ENCODE results near the gene DEUP1. TPM values are rescaled to one million over a fixed set of nuclear protein-coding genes. Genes with fewer than 3 reads are reported as not detected.
"Not testable (repeated sequence)": the region's sequence is repeated elsewhere in the genome, so short reads cannot be mapped to it uniquely, and the experiment has no call there.

The DEUP1 gene
- total and polyA plus RNA-seq, 2 experiments from 2014 or later = not detected

DNA sequence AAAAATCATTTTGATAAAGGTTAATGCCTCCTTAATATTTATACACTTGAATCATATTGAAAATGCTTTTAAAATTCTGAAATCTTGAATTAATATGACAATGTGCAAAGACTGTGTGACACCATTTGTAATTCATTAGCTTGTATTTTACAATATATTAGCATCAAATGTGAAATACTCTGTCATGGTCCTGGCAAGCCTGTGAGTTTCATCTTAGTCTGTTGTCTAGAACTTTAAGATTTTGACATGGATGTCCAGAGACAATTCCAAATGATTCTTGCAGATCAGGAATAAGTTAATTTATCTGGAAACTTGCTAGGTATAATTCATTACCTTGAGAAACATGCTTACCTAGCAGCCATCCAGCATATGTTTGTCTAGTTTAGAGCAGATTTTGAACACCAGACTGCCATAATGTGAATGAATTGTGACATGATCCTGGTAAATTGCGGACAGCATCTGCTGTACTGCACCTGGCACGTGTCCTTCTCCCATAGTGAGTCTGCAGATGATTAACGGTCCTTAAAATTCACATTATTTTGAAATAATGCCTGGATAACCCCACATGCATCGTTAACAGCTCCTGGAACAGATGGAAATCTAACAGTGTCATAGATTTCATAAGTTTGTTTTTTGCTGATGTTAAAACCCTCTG, 34.5 kb upstream of the DEUP1 start:
- H3K9ac ChIP-seq = no peak overlapping the region
- no peak overlapping the region for H3K4me2 ChIP-seq (ENCODE audit: unreplicated experiment)
- H3K9me2 ChIP-seq (ENCODE audit: insufficient read depth) = no peaks in the 10 kb centered on the region
- no peaks in the 10 kb centered on the region for H3K4me1 ChIP-seq (ENCODE audit: insufficient read depth)
- H3K9me3 ChIP-seq (ENCODE audit: low read depth) = no peaks in the 10 kb centered on the region
- TF ChIP-seq EZH2 (IDR thresholded peaks at IDR 0.05; ENCODE audit: insufficient read depth, poor library complexity, severe bottlenecking) = no peak
- TF ChIP-seq EZH2phosphoT487 (IDR thresholded peaks at IDR 0.05; ENCODE audit: insufficient read depth, low read depth) = no peak
- in situ Hi-C loops (cut with MboI) = no loop called here
- H3K27me3 ChIP-seq (replicated peaks; ENCODE audit: insufficient read depth) = no peaks in the 10 kb centered on the region
- H3F3A ChIP-seq (ENCODE audit: insufficient read depth) = no peaks in the 10 kb centered on the region
- H3K79me2 ChIP-seq (ENCODE audit: insufficient read depth) = no peaks in the 10 kb centered on the region
- 2% methylated on average over 4 of the region's 4 CpGs for WGBS, 2 experiments (ENCODE audit: low coverage in 1 of 2, low lambda C conversion rate in 2 of 2, missing lambda C conversion rate in 2 of 2)
- H2AFZ ChIP-seq = no peak overlapping the region
- no peaks in the 10 kb centered on the region for H3K36me3 ChIP-seq (ENCODE audit: low read depth)
- no peak overlapping the region for H3K27ac ChIP-seq
- no peak for DNase-seq
- H4K20me1 ChIP-seq (ENCODE audit: insufficient read depth) = no peaks in the 10 kb centered on the region
- no peak overlapping the region for H3K4me3 ChIP-seq

DNA sequence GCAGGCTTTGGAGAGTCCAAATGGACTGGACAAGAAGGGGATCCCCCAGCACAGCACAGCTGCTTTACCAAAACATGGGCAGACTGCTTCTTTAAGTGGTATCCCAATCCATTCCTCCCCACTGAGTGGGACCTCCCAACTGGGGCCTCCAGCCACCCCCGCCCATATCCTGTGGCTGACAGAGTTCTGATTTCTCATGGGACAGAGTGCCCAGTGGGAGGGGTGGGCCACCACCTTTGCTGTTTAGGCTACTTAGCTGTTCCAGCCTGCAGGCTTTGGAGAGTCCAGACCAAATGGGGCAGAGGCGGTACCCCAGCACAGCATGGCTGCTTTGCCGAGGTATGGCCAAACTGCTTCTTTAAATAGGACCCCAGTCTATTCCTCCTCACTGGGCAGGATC, 26.9 kb upstream of the DEUP1 start:
- H3F3A ChIP-seq (ENCODE audit: insufficient read depth) = no peaks in the 10 kb centered on the region
- H3K4me1 ChIP-seq (ENCODE audit: insufficient read depth) = no peaks in the 10 kb centered on the region
- no peaks in the 10 kb centered on the region for H3K9me2 ChIP-seq (ENCODE audit: insufficient read depth)
- H3K27me3 ChIP-seq (replicated peaks; ENCODE audit: insufficient read depth) = no peaks in the 10 kb centered on the region
- H3K9me3 ChIP-seq (ENCODE audit: low read depth) = no peaks in the 10 kb centered on the region
- no peaks in the 10 kb centered on the region for H3K36me3 ChIP-seq (ENCODE audit: low read depth)
- in situ Hi-C loops (cut with MboI) = no loop called here
- WGBS, 2 experiments (ENCODE audit: low coverage in 1 of 2, low lambda C conversion rate in 2 of 2, missing lambda C conversion rate in 2 of 2) = 23 to 35% methylated on average over 3 of the region's 3 CpGs
- no peaks in the 10 kb centered on the region for H4K20me1 ChIP-seq (ENCODE audit: insufficient read depth)
- DNase-seq = no peak
- H3K4me2 ChIP-seq (ENCODE audit: unreplicated experiment) = no peak overlapping the region
- H3K9ac ChIP-seq = no peak overlapping the region
- H3K27ac ChIP-seq = no peak overlapping the region
- H3K79me2 ChIP-seq (ENCODE audit: insufficient read depth) = no peaks in the 10 kb centered on the region
- H3K4me3 ChIP-seq = no peak overlapping the region
- TF ChIP-seq EZH2phosphoT487 (IDR thresholded peaks at IDR 0.05; ENCODE audit: insufficient read depth, low read depth) (no peak), EZH2 (IDR thresholded peaks at IDR 0.05; ENCODE audit: insufficient read depth, poor library complexity, severe bottlenecking) (no peak)
- no peak overlapping the region for H2AFZ ChIP-seq

DNA sequence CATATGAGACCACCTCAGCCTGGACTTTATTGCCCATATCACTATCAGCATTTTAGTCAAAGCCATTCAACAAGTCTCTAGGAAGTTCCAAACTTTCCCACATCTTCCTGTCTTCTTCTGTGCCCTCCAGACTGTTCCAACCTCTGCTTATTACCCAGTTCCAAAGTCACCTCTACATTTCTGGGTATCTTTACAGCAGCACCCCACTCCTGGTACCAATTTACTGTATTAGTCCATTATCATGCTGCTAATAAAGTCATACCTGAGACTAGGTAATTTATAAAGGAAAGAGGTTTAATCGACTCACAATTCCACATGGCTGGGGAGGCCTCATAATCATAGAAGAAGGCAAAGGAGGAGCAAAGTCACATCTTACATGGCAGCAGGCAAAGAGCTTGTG, 16.1 kb upstream of the DEUP1 start:
- H4K20me1 ChIP-seq (ENCODE audit: insufficient read depth); H3K4me1 ChIP-seq (ENCODE audit: insufficient read depth); H3F3A ChIP-seq (ENCODE audit: insufficient read depth); H3K27me3 ChIP-seq (replicated peaks; ENCODE audit: insufficient read depth); DNase-seq; H3K9me2 ChIP-seq (ENCODE audit: insufficient read depth); H3K4me2 ChIP-seq (ENCODE audit: unreplicated experiment); H3K9me3 ChIP-seq (ENCODE audit: low read depth); H3K9ac ChIP-seq; H3K79me2 ChIP-seq (ENCODE audit: insufficient read depth); in situ Hi-C loops (cut with MboI); H3K27ac ChIP-seq; H2AFZ ChIP-seq; H3K36me3 ChIP-seq (ENCODE audit: low read depth); H3K4me3 ChIP-seq: not testable (repeated sequence)
- WGBS, 2 experiments (ENCODE audit: low coverage in 1 of 2, low lambda C conversion rate in 2 of 2, missing lambda C conversion rate in 2 of 2) = 31 to 41% methylated on average over 1 of the region's 1 CpG

DNA sequence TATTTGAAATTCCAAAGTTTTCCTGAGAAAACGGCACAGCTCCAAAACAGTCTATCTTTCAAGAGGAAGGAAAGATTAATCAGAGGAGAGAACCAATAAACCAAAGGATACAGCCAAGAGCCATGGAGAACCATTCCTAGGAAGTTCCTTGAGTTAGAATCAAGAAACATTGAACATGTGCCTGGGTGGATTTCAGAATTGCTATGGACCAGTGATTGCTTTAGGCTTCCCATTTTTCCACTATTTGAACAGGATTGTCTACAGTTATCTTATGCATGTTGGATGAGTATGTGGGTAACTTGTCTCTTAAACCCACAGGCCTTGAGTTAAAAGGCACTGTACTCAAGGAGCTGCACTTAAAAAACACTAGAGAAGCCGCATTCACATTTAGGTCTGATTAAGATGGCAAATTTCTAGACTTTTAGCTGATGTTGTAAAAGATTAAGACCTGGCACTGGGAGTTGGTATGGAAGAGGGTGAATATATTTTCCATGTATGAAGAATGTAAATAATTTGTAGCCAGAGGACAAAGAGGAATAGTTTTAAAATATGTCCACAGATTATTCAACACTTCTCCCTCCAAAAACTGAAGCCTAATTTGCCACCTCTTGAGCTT, 11.2 kb upstream of the DEUP1 start:
- H3K4me1 ChIP-seq (ENCODE audit: insufficient read depth) = no peaks in the 10 kb centered on the region
- no peak overlapping the region for H3K9ac ChIP-seq
- no peaks in the 10 kb centered on the region for H3K9me3 ChIP-seq (ENCODE audit: low read depth)
- 7 to 18% methylated on average over 2 of the region's 2 CpGs for whole genome bisulfite sequencing, 2 experiments (ENCODE audit: low coverage in 1 of 2, low lambda C conversion rate in 2 of 2, missing lambda C conversion rate in 2 of 2)
- in situ Hi-C loops (cut with MboI) = no loop called here
- H3K36me3 ChIP-seq (ENCODE audit: low read depth) = no peaks in the 10 kb centered on the region
- TF ChIP-seq EZH2phosphoT487 (IDR thresholded peaks at IDR 0.05; ENCODE audit: insufficient read depth, low read depth) (no peak), EZH2 (IDR thresholded peaks at IDR 0.05; ENCODE audit: insufficient read depth, poor library complexity, severe bottlenecking) (no peak)
- no peak overlapping the region for H3K27ac ChIP-seq
- H3K9me2 ChIP-seq (ENCODE audit: insufficient read depth) = no peaks in the 10 kb centered on the region
- no peak overlapping the region for H2AFZ ChIP-seq
- no peak for DNase-seq
- no peaks in the 10 kb centered on the region for H3F3A ChIP-seq (ENCODE audit: insufficient read depth)
- H3K4me2 ChIP-seq (ENCODE audit: unreplicated experiment) = no peak overlapping the region
- H4K20me1 ChIP-seq (ENCODE audit: insufficient read depth) = no peaks in the 10 kb centered on the region
- H3K27me3 ChIP-seq (replicated peaks; ENCODE audit: insufficient read depth) = no peaks in the 10 kb centered on the region; the same call in 1 of the 2 replicates
- no peaks in the 10 kb centered on the region for H3K79me2 ChIP-seq (ENCODE audit: insufficient read depth)
- no peak overlapping the region for H3K4me3 ChIP-seq

DNA sequence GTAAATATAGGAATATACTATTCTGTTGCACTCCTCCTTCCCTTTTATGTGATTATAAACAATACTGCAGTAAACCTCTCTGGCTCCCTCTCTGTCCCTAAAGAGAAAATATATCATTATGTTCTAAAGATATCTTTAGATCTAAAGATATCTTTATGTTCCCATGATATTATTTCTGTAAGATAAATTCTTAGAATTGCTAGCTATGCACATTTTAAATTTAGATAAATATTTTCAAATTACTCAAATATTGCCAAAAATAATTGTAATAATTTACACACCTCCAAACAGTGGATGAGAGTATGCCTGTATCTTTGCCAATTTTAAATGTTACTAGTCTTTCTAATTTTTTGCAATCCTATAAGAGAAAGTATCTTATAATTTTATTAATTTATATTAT, 10.3 kb upstream of the DEUP1 start:
- no peaks in the 10 kb centered on the region for H3K9me2 ChIP-seq (ENCODE audit: insufficient read depth)

More for the DNA sequence above, 10.3 kb upstream of the DEUP1 start:
- H3K4me3 ChIP-seq = no peak overlapping the region
- no peaks in the 10 kb centered on the region for H3K9me3 ChIP-seq (ENCODE audit: low read depth)
- TF ChIP-seq EZH2 (IDR thresholded peaks at IDR 0.05; ENCODE audit: insufficient read depth, poor library complexity, severe bottlenecking) (no peak), EZH2phosphoT487 (IDR thresholded peaks at IDR 0.05; ENCODE audit: insufficient read depth, low read depth) (no peak)
- H3K27me3 ChIP-seq (replicated peaks; ENCODE audit: insufficient read depth) = no peaks in the 10 kb centered on the region; the same call in 1 of the 2 replicates
- no peaks in the 10 kb centered on the region for H3K36me3 ChIP-seq (ENCODE audit: low read depth)
- H3K4me2 ChIP-seq (ENCODE audit: unreplicated experiment) = no peak overlapping the region
- no peaks in the 10 kb centered on the region for H3F3A ChIP-seq (ENCODE audit: insufficient read depth)
- no peak overlapping the region for H2AFZ ChIP-seq
- H3K79me2 ChIP-seq (ENCODE audit: insufficient read depth) = no peaks in the 10 kb centered on the region
- DNase-seq = no peak
- no peaks in the 10 kb centered on the region for H3K4me1 ChIP-seq (ENCODE audit: insufficient read depth)
- H3K27ac ChIP-seq = no peak overlapping the region
- H3K9ac ChIP-seq = no peak overlapping the region
- H4K20me1 ChIP-seq (ENCODE audit: insufficient read depth) = no peaks in the 10 kb centered on the region
- in situ Hi-C loops (cut with MboI) = no loop called here
